ENCODE results near the gene RNF227.

DNA sequence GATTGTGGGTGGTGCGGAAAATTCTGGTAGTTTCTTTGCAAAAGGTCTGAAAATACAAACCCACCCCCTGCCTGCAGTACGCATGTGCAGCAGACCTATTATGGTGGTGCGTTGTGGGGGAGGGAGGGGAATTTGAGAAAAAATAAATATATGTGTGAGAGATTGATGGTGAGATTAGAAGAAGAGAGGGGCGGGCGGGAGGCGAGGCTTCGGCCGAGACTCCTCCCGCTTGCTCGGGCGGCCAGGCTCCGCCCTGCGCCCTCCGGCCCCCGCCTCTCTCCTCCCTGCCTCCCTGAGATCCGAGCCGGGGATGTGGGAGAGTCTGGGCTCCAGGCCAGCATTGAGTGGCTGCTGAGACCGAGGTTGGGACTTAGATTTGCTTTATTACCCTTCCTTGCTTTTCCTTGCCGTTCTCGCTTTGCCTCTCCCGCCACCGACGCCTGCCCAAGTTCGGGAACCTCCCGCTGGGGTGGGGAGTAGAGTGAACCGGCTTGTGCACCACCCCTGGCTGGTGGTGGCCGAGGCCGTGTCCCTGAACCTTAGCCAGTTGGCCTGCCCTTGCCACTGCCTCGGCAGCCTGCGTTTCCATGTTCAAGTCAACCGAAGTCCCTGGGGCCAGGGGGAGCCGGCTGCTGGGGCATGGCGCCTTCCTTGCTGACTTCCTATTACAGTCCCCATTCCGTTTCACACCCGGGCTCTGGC is 28.5 kb downstream of the RNF227 start:
- no peak for TF ChIP-seq POLR2A (IDR thresholded peaks at IDR 0.05; ENCODE audit: low read depth, low read length)
- no peak for TF ChIP-seq TAF1 (IDR thresholded peaks at IDR 0.05; ENCODE audit: low read depth, low read length)

All from GM12891 (cell line).